IPS-11a (cell line): ENCODE measurements around the gene TLK2.
"Not testable (repeated sequence)": the region's sequence is repeated elsewhere in the genome, so short reads cannot be mapped to it uniquely, and the experiment has no call there.

Source experiments
- H3K4me3 ChIP-seq: one replicate; pipeline ENCODE4 v1.5.1; 2013; ENCODE audit warnings: low read depth, low read length, control low read depth

TLK2 gene

DNA sequence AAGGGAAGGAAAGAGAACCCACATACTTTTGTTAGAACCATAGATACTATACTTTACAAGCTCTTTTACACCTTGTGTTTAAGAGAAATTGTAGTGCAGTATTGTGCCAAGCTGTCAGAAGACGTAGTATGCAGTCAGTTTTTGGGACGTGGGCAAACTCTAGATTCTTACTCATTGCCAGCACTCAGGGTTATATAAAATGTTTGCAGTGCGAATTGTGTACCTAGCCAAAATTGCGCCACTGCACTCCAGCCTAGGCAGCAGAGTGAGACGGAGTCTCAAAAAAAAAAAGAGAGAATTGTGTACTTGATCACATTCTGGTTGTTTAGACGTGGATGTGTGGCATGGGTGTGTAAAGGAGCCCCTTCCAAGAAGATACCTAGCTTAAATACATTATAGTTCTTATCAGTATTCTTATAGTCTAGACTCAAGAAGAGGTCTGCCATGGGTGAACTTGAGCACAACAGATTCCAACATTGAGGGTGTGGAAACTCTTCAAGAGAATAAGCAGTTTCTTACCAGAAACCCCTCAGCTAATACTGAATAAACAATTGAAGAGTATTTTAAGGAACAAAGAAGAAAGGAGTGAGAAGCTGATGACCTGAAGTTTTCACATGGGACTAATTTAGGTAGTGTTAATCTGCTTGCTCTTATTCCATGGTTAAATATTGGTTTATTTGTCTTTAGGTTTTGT lies 121.5 kb downstream of the TLK2 start:
- H3K4me3 ChIP-seq: no peak overlapping the region

GRCh38 chr17:62600805-62601204 lies 122.2 kb downstream of the TLK2 start:
- H3K4me3 ChIP-seq: no peak overlapping the region

DNA sequence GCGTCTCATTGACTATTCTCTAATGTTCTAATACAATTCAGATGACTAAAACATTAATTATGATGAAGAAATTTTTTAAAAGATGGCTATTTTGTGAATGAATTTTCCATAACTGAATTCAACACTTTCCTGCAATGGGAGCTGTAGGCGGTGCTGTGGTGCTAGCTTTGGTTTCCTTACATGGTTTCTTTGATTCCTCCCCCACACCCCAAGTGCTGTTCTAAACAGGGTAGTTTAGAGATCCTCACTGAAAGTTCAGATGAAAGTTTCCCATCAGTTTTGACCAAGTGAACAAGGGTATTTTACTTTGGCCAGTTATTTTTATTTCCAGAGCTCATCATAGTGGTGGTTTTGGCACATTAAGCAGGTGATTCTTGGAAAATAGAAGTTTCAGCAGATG lies 122.8 kb downstream of the TLK2 start:
- no peak overlapping the region for H3K4me3 ChIP-seq

- not testable (repeated sequence) for H3K4me3 ChIP-seq
Measured at GRCh38 chr17:62603783-62604182, 125.2 kb downstream of the TLK2 start.

GRCh38 chr17:62605588-62605987 lies 127.0 kb downstream of the TLK2 start:
- no peak overlapping the region for H3K4me3 ChIP-seq

- no peak overlapping the region for H3K4me3 ChIP-seq
Measured at GRCh38 chr17:62611292-62611691, 132.7 kb downstream of the TLK2 start.

DNA sequence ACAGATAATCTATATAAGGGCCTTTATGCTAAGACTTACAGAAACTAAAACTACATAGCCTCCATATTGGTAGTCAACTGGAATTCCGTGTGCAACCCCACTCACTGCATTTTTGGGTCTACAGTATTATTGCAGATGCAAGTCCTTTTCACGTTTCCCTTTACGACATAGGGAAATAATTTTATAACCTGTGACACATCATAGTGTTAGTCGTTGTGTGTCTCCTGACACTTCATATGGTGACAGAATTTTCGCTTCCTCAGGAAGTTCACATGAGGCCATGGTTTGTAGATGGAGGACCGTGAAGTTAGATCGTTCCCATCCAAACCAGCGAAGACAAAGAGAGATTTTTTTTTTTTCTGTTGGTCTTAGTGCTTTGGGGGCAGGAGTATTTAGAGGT lies 133.1 kb downstream of the TLK2 start:
- no peak overlapping the region for H3K4me3 ChIP-seq

- not testable (repeated sequence) for H3K4me3 ChIP-seq
Measured at GRCh38 chr17:62612289-62612688, 133.7 kb downstream of the TLK2 start.

- not testable (repeated sequence) for H3K4me3 ChIP-seq
Measured at GRCh38 chr17:62613095-62613494, 134.5 kb downstream of the TLK2 start.

GRCh38 chr17:62614142-62614541 lies 135.5 kb downstream of the TLK2 start:
- H3K4me3 ChIP-seq: no peak overlapping the region

DNA sequence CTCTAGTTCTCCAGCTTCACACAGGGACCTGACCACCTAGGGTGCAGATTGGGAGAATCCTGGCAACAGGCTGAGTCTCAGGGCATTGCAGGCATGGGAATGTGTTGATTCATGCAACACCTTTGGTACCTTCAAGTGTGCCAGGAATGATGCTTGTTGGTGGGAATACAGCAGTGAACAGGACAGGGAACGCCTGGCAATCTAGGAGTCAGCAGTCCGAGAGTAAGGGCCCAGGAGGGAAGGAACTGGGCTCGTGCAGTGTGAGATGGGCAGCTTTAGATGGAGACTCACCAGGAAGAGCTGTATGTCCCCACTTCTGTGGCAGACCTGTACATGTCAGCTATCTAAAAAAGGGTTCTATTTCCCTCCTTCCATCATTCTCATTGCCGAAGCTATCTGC lies 136.9 kb downstream of the TLK2 start:
- no peak overlapping the region for H3K4me3 ChIP-seq

GRCh38 chr17:62616993-62617893 lies 138.6 kb downstream of the TLK2 start:
- no peak overlapping the region for H3K4me3 ChIP-seq

- no peak overlapping the region for H3K4me3 ChIP-seq
Measured at GRCh38 chr17:62617894-62618472, 139.4 kb downstream of the TLK2 start.

- no peak overlapping the region for H3K4me3 ChIP-seq
Measured at GRCh38 chr17:62618647-62619416, 140.2 kb downstream of the TLK2 start.

- H3K4me3 ChIP-seq: no peak overlapping the region
Measured at GRCh38 chr17:62619417-62620155, 141.0 kb downstream of the TLK2 start.

DNA sequence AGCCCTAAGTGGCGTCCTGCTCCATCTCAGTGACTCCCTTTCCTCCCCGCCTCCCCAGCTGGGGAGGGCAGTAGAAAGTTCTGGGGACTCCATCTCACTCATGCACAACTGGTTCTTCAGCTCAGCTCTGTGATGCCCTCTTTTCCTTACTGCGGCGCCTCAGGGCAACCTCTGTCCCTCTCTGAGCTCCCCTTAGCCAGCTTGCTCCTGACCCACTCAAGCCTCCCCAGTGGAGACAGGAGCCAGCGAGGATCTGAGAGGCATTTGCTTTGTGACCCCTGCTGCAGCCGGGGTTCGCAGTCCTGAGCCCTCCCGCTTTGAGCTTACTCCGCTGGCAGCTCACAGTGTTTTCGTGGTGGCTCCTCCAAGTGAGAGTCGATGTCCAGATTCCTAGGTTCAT lies 142.6 kb downstream of the TLK2 start:
- no peak overlapping the region for H3K4me3 ChIP-seq

DNA sequence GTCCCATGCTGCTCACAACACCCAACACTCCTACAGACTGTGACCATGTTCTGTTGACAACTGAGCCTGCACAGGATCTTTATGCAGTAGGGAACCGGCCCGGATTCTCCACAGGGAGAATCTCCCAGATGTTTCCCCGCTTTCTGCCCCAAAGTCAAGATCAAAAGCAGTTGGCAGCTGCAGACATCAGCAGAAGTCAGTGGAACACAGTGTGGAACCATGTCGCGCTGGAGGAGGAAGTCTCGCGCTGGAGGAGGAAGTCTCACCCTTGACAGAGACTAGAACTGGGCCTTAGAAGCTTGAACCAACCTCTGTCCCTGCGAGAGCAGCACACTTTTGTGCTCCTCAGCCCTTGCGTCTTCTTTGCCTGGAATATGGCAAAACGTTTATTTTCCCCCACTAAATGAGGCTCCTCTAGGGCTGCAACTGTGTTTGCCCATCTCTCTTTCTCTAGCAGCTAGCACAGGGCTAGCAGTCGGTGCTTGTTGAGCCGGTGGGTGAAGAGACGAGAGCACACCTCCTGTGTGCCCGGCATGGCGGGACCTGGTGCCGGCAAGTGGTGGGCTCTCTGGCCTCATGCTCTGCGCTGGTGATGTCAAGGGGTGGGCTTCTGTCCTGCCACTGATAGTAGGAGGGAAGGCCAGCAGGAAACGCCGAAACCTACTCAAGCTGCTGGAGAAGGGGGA lies 146.7 kb downstream of the TLK2 start:
- H3K4me3 ChIP-seq: no peak overlapping the region

GRCh38 chr17:62625870-62626200 lies 147.2 kb downstream of the TLK2 start:
- no peak overlapping the region for H3K4me3 ChIP-seq

- H3K4me3 ChIP-seq: peak overlapping the region; percentile 75
Measured at GRCh38 chr17:62626719-62627218, 148.1 kb downstream of the TLK2 start.
